HEK293 (cell line): ENCODE data around the gene MTMR2.

ENCODE experiments used
- CTCF ChIA-PET: fragments of 350-600 bp; formaldehyde crosslinking; extraction: SDS; loops from one replicate; lab custom pipeline; 2021; ENCODE audit warnings: antibody characterized with exemption; lab: Yijun Ruan, JAX
- POLR2A ChIA-PET: fragments of 300-600 bp; formaldehyde crosslinking; extraction: SDS; loops from one replicate; lab custom pipeline; 2020; ENCODE audit warnings: antibody characterized with exemption, inconsistent platforms; lab: Yijun Ruan, JAX
- H3K27ac ChIP-seq: fragments of 200-500 bp; sonication (Bioruptor generic); 2 replicates; pipeline ENCODE4 v1.5.1; 2014; ENCODE audit warnings: low read depth, low read length, control low read depth, inconsistent platforms; ENCODE audit errors: extremely low read depth
- H3K36me3 ChIP-seq, 2 experiments: fragments of 200-500 bp in 1 of 2; sonication (Bioruptor generic) in 1 of 2; 1 replicate in 1 of 2; 2 replicates in 1 of 2; pipeline ENCODE4 v1.5.1; 2014 to 2017; ENCODE audit warnings: inconsistent platforms in 2 of 2, low read length in 2 of 2; ENCODE audit not compliant: control insufficient read depth in 2 of 2, insufficient read depth in 1 of 2
- H3K4me1 ChIP-seq: fragments of 200-500 bp; sonication (Bioruptor generic); 2 replicates; pipeline ENCODE4 v1.5.1; 2014; ENCODE audit warnings: mild to moderate bottlenecking, low read length, inconsistent platforms; ENCODE audit not compliant: control insufficient read depth, insufficient read depth
- H3K4me3 ChIP-seq: 2 replicates; pipeline ENCODE4 v1.5.1; 2011; ENCODE audit warnings: low read depth, mild to moderate bottlenecking, control low read depth, low read length, moderate library complexity
- H3K9me3 ChIP-seq: fragments of 200-500 bp; sonication (Bioruptor generic); 2 replicates; pipeline ENCODE4 v1.5.1; 2014; ENCODE audit warnings: low read depth, low read length, inconsistent platforms; ENCODE audit not compliant: control insufficient read depth, insufficient read depth
- GFI1B ChIP-seq: fragments of 450-650 bp; formaldehyde crosslinking; IDR thresholded peaks from 2 replicates; pipeline ENCODE4 v1.5.1; 2016; ENCODE audit warnings: missing biosample characterization, missing genetic modification characterization
- HOXA7 ChIP-seq: sonication (generic); formaldehyde crosslinking; IDR thresholded peaks from 2 replicates; pipeline ENCODE4 v1.8.1; 2022; ENCODE audit warnings: missing genetic modification reagents, borderline replicate concordance
- MEIS1 ChIP-seq: sonication (generic); formaldehyde crosslinking; IDR thresholded peaks from 2 replicates; pipeline ENCODE4 v1.8.1; 2022; ENCODE audit warnings: missing genetic modification reagents, mild to moderate bottlenecking, borderline replicate concordance
- ZBTB8A ChIP-seq: fragments of 450-650 bp; formaldehyde crosslinking; IDR thresholded peaks from 2 replicates; pipeline ENCODE4 v1.5.1; 2016; ENCODE audit warnings: missing biosample characterization, missing genetic modification characterization
- ZFP3 ChIP-seq: fragments of 450-650 bp; formaldehyde crosslinking; IDR thresholded peaks from 2 replicates; pipeline ENCODE4 v1.5.1; 2016; ENCODE audit warnings: low read depth, missing biosample characterization, missing genetic modification characterization
- ZFP41 ChIP-seq: fragments of 450-650 bp; formaldehyde crosslinking; IDR thresholded peaks from 2 replicates; pipeline ENCODE4 v1.5.1; 2016; ENCODE audit warnings: missing biosample characterization, missing genetic modification characterization, borderline replicate concordance
- ZNF133 ChIP-seq: fragments of 450-650 bp; formaldehyde crosslinking; IDR thresholded peaks from 2 replicates; pipeline ENCODE4 v1.5.1; 2016; ENCODE audit warnings: missing biosample characterization, missing genetic modification characterization
- ZNF146 ChIP-seq: fragments of 450-650 bp; formaldehyde crosslinking; IDR thresholded peaks from 2 replicates; pipeline ENCODE4 v1.5.1; 2016; ENCODE audit warnings: missing biosample characterization, missing genetic modification characterization
- ZNF169 ChIP-seq: fragments of 450-650 bp; formaldehyde crosslinking; IDR thresholded peaks from 2 replicates; pipeline ENCODE4 v1.5.1; 2016; ENCODE audit warnings: missing biosample characterization, missing genetic modification characterization
- ZNF24 ChIP-seq: fragments of 450-650 bp; formaldehyde crosslinking; IDR thresholded peaks from 2 replicates; pipeline ENCODE4 v1.5.1; 2016; ENCODE audit warnings: missing biosample characterization, missing genetic modification characterization
- ZNF324 ChIP-seq: fragments of 450-650 bp; formaldehyde crosslinking; IDR thresholded peaks from 2 replicates; pipeline ENCODE4 v1.5.1; 2016; ENCODE audit warnings: missing biosample characterization, missing genetic modification characterization
- ZNF596 ChIP-seq: fragments of 450-650 bp; IDR thresholded peaks from 2 replicates; pipeline ENCODE4 v1.5.0; 2018; ENCODE audit warnings: missing biosample characterization, mild to moderate bottlenecking, missing genetic modification characterization, moderate library complexity
- ZNF626 ChIP-seq: fragments of 450-650 bp; sonication (Bioruptor Pico); formaldehyde crosslinking; IDR thresholded peaks from 2 replicates; pipeline ENCODE4 v1.5.1; 2018; ENCODE audit warnings: missing biosample characterization, missing genetic modification characterization, inconsistent platforms
- ZNF76 ChIP-seq: fragments of 450-650 bp; formaldehyde crosslinking; IDR thresholded peaks from 2 replicates; pipeline ENCODE4; 2016; ENCODE audit warnings: low read depth, missing biosample characterization, missing genetic modification characterization, borderline replicate concordance
- ZSCAN30 ChIP-seq: fragments of 450-650 bp; IDR thresholded peaks from 2 replicates; pipeline ENCODE4 v1.5.1; 2018; ENCODE audit warnings: missing biosample characterization, mild to moderate bottlenecking, missing genetic modification characterization, moderate library complexity
- TF ChIP-seq, protein P1 (sequence below): fragments of 450-650 bp; formaldehyde crosslinking; IDR thresholded peaks from 2 replicates; pipeline ENCODE4 v1.5.1; 2017; ENCODE audit warnings: missing biosample characterization, missing genetic modification characterization
- TF ChIP-seq, protein P2 (sequence below): fragments of 450-650 bp; IDR thresholded peaks from 2 replicates; pipeline ENCODE4 v1.5.1; 2018; ENCODE audit warnings: missing biosample characterization, missing genetic modification characterization
- TF ChIP-seq, protein P3 (sequence below): fragments of 450-650 bp; formaldehyde crosslinking; IDR thresholded peaks from 2 replicates; pipeline ENCODE4 v1.5.1; 2016; ENCODE audit warnings: missing biosample characterization, missing genetic modification characterization, low read depth
- TF ChIP-seq, protein P4 (sequence below): fragments of 450-650 bp; formaldehyde crosslinking; IDR thresholded peaks from 2 replicates; pipeline ENCODE4; 2016; ENCODE audit warnings: missing biosample characterization, missing genetic modification characterization
- TF ChIP-seq, protein P5 (sequence below): fragments of 450-650 bp; formaldehyde crosslinking; IDR thresholded peaks from 2 replicates; pipeline ENCODE4 v1.5.1; 2016; ENCODE audit warnings: missing biosample characterization, missing genetic modification characterization
- TF ChIP-seq, protein P6 (sequence below): fragments of 450-650 bp; IDR thresholded peaks from 2 replicates; pipeline ENCODE4 v1.5.1; 2018; ENCODE audit warnings: missing biosample characterization, mild to moderate bottlenecking, missing genetic modification characterization

MTMR2 gene

DNA sequence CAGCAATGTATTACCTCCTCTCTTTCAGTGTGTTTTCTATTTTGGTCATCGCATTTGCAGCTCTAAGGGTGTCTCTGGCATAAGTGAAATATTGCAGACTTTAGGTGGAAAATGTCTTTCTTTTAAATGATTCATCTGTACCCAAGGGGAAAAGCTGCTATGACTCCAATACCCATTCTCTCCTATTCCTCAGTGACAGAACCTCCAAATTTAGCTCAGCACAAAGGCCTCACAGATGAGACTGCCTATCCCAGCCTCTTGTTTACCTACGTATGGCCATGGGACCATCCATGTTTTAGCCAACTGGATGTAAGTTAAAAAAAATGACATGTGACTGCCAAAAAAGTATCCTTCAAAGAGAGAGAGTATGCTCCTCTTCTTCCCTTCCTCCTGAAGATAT lies 7.9 kb downstream of the MTMR2 start:
- TF ChIP-seq, protein P1, sequence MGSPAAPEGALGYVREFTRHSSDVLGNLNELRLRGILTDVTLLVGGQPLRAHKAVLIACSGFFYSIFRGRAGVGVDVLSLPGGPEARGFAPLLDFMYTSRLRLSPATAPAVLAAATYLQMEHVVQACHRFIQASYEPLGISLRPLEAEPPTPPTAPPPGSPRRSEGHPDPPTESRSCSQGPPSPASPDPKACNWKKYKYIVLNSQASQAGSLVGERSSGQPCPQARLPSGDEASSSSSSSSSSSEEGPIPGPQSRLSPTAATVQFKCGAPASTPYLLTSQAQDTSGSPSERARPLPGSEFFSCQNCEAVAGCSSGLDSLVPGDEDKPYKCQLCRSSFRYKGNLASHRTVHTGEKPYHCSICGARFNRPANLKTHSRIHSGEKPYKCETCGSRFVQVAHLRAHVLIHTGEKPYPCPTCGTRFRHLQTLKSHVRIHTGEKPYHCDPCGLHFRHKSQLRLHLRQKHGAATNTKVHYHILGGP: no peak
- TF ChIP-seq GFI1B (tag by site-specific recombination) (no peak), ZNF24 (no peak)
- TF ChIP-seq, all 188 proteins: peak for 0
- Histone ChIP-seq H3K4me3 (no peak overlapping the region), H3K4me1 (peaks cover 9% of the 10 kb centered on the region; the same call in 1 of the 2 replicates), H3K36me3 (no peaks in the 10 kb centered on the region), H3K9me3 (no peaks in the 10 kb centered on the region), H3K27ac (no peak overlapping the region)
- ChIA-PET POLR2A (interaction anchor here (0.6 kb wide), 1 partner anchor 329 kb away, joined by 5 read pairs; no protein-coding TSS in a partner anchor), CTCF (interaction anchor here (1.0 kb wide), 1 partner anchor 10 kb away, joined by 3 read pairs; no protein-coding TSS in a partner anchor)

DNA sequence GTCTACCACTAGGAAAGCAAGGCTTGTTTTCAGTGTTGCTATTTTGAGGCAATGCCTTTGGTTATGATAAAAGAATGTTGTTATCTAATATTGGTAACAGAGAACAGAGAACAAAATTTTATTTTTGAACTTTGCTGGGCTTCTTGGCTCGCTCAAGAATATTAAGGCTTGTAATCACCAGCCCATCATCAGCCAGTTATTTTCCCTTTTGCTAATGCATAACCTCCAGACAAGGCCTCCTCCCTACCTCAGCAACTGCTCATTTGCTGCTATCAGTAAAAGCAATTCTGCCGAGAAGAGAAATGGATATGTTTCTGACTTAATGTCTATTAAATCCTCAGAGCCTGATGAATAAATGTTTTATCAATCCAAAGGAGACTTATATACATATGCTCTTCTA lies 8.9 kb downstream of the MTMR2 start:
- CTCF ChIA-PET: interaction anchor here (0.8 kb wide), 1 partner anchor 208 kb away, joined by 3 read pairs; no protein-coding TSS in a partner anchor
- no peaks in the 10 kb centered on the region for H3K9me3 ChIP-seq
- H3K4me1 ChIP-seq: peaks cover 9% of the 10 kb centered on the region; the same call in 1 of the 2 replicates
- no peak overlapping the region for H3K27ac ChIP-seq
- POLR2A ChIA-PET: no interaction called here
- H3K4me3 ChIP-seq: no peak overlapping the region
- no peaks in the 10 kb centered on the region for H3K36me3 ChIP-seq
- TF ChIP-seq ZNF146 (tag by site-specific recombination) (no peak), ZSCAN30 (tag by site-specific recombination) (no peak), ZNF76 (tag by site-specific recombination) (no peak), MEIS1 (CRISPR knock-in tag) (no peak), ZNF169 (tag by site-specific recombination) (no peak)
- TF ChIP-seq, protein P2, sequence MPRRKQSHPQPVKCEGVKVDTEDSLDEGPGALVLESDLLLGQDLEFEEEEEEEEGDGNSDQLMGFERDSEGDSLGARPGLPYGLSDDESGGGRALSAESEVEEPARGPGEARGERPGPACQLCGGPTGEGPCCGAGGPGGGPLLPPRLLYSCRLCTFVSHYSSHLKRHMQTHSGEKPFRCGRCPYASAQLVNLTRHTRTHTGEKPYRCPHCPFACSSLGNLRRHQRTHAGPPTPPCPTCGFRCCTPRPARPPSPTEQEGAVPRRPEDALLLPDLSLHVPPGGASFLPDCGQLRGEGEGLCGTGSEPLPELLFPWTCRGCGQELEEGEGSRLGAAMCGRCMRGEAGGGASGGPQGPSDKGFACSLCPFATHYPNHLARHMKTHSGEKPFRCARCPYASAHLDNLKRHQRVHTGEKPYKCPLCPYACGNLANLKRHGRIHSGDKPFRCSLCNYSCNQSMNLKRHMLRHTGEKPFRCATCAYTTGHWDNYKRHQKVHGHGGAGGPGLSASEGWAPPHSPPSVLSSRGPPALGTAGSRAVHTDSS (tag by site-specific recombination): no peak
- TF ChIP-seq, protein P3, sequence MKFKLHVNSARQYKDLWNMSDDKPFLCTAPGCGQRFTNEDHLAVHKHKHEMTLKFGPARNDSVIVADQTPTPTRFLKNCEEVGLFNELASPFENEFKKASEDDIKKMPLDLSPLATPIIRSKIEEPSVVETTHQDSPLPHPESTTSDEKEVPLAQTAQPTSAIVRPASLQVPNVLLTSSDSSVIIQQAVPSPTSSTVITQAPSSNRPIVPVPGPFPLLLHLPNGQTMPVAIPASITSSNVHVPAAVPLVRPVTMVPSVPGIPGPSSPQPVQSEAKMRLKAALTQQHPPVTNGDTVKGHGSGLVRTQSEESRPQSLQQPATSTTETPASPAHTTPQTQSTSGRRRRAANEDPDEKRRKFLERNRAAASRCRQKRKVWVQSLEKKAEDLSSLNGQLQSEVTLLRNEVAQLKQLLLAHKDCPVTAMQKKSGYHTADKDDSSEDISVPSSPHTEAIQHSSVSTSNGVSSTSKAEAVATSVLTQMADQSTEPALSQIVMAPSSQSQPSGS: no peak
- TF ChIP-seq, protein P4, sequence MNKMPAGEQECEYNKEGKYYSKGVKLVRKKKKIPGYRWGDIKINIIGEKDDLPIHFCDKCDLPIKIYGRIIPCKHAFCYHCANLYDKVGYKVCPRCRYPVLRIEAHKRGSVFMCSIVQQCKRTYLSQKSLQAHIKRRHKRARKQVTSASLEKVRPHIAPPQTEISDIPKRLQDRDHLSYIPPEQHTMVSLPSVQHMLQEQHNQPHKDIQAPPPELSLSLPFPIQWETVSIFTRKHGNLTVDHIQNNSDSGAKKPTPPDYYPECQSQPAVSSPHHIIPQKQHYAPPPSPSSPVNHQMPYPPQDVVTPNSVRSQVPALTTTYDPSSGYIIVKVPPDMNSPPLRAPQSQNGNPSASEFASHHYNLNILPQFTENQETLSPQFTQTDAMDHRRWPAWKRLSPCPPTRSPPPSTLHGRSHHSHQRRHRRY (tag by site-specific recombination): no peak

DNA sequence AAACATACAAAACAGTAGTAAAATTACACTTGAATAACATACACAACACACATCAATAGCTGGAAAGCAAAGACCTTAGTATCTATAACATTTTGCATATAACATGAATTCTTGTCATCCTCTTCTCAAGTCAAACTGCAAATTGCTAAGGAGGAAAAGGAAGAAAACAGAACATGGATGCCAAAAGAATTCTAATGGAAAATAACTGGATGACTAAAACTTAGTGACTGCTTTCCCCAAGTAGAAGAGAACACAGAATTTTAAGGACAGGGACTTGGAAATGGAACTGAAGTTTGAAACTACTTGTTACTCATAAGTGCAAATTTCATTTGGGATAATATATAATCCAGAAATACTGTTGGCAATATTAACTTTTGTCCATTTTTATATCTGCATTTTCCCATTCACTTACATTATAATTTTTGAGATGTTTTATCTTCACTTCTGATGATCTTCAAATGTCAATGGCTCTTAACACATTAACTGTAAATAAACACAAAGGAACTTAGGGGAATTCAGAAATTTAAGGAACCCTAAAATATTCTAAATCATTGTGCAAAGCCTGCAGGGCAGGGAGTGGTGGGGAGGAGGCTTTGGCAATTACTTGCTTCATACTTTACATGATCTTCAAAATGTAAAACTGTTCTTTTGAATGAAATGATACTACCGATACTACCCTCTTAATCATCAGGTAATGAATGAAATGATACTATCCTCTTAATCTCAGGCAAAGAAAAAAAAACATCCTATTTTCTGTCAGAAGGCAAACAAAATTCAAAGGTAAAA lies 9.9 kb downstream of the MTMR2 start:
- ChIA-PET POLR2A (no interaction called here), CTCF (no interaction called here)
- Histone ChIP-seq H3K4me1 (peaks cover 9% of the 10 kb centered on the region; the same call in 1 of the 2 replicates), H3K9me3 (no peaks in the 10 kb centered on the region), H3K27ac (no peak overlapping the region), H3K36me3 (no peaks in the 10 kb centered on the region), H3K4me3 (no peak overlapping the region)
- TF ChIP-seq ZBTB8A (tag by site-specific recombination) (no peak), HOXA7 (CRISPR knock-in tag) (no peak), ZFP41 (tag by site-specific recombination) (no peak), ZNF324 (tag by site-specific recombination) (no peak), ZNF596 (tag by site-specific recombination) (no peak), ZNF133 (no peak), ZNF626 (no peak), ZFP3 (tag by site-specific recombination) (no peak)
- TF ChIP-seq, protein P5, sequence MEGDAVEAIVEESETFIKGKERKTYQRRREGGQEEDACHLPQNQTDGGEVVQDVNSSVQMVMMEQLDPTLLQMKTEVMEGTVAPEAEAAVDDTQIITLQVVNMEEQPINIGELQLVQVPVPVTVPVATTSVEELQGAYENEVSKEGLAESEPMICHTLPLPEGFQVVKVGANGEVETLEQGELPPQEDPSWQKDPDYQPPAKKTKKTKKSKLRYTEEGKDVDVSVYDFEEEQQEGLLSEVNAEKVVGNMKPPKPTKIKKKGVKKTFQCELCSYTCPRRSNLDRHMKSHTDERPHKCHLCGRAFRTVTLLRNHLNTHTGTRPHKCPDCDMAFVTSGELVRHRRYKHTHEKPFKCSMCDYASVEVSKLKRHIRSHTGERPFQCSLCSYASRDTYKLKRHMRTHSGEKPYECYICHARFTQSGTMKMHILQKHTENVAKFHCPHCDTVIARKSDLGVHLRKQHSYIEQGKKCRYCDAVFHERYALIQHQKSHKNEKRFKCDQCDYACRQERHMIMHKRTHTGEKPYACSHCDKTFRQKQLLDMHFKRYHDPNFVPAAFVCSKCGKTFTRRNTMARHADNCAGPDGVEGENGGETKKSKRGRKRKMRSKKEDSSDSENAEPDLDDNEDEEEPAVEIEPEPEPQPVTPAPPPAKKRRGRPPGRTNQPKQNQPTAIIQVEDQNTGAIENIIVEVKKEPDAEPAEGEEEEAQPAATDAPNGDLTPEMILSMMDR (tag by site-specific recombination): no peak
- TF ChIP-seq, protein P6, sequence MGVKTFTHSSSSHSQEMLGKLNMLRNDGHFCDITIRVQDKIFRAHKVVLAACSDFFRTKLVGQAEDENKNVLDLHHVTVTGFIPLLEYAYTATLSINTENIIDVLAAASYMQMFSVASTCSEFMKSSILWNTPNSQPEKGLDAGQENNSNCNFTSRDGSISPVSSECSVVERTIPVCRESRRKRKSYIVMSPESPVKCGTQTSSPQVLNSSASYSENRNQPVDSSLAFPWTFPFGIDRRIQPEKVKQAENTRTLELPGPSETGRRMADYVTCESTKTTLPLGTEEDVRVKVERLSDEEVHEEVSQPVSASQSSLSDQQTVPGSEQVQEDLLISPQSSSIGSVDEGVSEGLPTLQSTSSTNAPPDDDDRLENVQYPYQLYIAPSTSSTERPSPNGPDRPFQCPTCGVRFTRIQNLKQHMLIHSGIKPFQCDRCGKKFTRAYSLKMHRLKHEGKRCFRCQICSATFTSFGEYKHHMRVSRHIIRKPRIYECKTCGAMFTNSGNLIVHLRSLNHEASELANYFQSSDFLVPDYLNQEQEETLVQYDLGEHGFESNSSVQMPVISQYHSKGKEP: no peak
